ENCODE results near the gene RRP8.
A peak's percentile ranks its signal among the peaks of the same experiment; 100 is the strongest.

RRP8 gene

DNA sequence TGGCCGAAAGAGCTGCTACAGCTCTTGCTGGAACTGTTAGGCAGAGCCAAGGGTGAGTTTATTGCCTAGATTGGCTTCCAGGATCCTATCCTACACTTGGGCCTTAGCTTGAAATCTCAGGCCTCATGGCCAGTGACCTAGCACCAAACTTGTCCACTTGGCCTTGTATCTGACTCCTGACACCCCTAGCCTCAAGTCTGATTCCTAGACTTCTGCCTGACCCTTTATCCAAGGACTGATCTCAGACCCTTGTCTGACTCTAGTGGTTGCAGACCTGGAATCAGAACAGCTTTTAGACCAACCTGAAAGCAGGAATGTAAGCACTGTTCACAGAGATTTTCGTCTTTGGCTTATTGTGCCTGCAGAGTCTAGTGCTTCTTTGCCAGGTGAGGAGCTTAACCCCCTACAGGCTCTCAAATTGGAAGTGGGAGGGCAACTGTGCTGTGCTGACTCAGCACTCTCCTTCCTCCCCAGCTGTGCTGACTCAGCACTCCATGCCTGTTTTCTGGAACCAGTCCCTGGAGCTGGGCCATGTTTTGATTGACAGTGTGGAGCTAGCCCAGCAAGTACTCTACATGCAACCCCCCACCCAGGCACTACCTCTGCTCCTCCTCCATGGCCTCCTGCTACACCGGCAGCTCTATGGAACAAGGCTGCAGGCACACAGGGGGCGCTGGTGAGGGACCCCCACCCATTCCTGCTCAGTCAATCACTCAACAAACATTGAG is 35.1 kb downstream of the RRP8 start:
- TF ChIP-seq, protein P1, sequence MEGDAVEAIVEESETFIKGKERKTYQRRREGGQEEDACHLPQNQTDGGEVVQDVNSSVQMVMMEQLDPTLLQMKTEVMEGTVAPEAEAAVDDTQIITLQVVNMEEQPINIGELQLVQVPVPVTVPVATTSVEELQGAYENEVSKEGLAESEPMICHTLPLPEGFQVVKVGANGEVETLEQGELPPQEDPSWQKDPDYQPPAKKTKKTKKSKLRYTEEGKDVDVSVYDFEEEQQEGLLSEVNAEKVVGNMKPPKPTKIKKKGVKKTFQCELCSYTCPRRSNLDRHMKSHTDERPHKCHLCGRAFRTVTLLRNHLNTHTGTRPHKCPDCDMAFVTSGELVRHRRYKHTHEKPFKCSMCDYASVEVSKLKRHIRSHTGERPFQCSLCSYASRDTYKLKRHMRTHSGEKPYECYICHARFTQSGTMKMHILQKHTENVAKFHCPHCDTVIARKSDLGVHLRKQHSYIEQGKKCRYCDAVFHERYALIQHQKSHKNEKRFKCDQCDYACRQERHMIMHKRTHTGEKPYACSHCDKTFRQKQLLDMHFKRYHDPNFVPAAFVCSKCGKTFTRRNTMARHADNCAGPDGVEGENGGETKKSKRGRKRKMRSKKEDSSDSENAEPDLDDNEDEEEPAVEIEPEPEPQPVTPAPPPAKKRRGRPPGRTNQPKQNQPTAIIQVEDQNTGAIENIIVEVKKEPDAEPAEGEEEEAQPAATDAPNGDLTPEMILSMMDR (IDR thresholded peaks at IDR 0.05; ENCODE audit: control extremely low read depth, extremely low read depth, low read depth, missing control alignments) = no peak
- DNase-seq (ENCODE audit: extremely low spot score) = no peak
- ChIA-PET POLR2A (no interaction called here), CTCF (interaction anchor here (1.0 to 1.6 kb wide), 5 partner anchors 9 to 39 kb away, joined by 3 to 4 read pairs (median 4); no protein-coding TSS in a partner anchor)

DNA sequence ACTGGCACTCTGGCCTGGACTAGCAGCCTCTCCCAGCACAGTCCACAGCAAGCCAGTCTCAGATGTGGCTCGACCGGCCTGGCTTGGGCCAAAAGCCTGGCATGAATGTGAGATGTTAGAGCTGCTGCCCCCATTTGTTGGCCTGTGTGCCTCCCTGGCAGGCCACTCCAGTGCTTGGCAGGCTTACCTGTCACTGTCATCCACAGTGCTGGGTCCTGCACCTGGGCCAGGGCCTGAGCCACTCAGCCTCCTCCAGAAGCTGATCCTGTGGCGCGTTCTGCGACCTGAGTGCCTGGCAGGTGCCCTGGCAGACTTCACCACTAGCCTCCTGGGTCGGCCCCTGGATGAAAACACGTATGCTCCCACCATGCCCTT is 36.1 kb downstream of the RRP8 start:
- no peak for DNase-seq (ENCODE audit: extremely low spot score)
- TF ChIP-seq, protein P1 (IDR thresholded peaks at IDR 0.05; ENCODE audit: control extremely low read depth, extremely low read depth, low read depth, missing control alignments) = no peak
- POLR2A ChIA-PET = no interaction called here
- CTCF ChIA-PET = interaction anchor here (1.6 kb wide), 1 partner anchor 38 kb away, joined by 4 read pairs; no protein-coding TSS in a partner anchor

DNA sequence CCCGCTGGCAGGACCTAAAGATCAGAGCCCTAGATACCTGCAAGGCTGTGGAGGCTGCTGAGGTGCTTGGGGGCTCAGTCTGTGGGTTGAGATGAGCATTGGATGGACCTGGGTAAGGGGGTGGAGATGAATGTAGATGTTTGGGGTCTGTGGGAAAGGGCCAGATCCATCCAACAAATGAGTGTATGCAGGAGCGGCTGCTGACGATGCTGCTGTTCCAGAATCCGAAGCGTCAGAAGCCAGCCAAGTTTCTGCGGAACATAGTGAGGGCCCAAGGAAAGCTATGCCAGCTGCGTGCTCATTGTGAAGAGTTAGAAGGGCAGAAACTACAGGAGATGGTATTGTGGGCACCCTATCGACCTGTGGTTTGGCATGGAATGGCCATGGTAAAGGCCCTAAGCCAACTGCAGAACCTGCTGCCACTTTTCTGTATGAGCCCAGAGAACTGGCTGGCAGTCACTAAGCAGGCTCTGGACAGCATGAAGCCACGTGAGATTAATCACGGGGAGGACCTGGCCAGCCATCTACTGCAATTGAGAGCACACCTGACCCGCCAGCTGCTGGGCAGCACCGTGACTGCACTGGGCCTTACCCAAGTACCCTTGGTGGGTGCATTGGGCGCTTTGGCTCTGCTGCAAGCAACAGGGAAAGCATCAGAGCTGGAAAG is 36.6 kb downstream of the RRP8 start:
- ChIA-PET CTCF (interaction anchor here (0.9 kb wide), 1 partner anchor 36 kb away, joined by 3 read pairs; no protein-coding TSS in a partner anchor), POLR2A (no interaction called here)
- TF ChIP-seq, protein P1 (IDR thresholded peaks at IDR 0.05; ENCODE audit: control extremely low read depth, extremely low read depth, low read depth, missing control alignments) = no peak
- no peak for DNase-seq (ENCODE audit: extremely low spot score)

DNA sequence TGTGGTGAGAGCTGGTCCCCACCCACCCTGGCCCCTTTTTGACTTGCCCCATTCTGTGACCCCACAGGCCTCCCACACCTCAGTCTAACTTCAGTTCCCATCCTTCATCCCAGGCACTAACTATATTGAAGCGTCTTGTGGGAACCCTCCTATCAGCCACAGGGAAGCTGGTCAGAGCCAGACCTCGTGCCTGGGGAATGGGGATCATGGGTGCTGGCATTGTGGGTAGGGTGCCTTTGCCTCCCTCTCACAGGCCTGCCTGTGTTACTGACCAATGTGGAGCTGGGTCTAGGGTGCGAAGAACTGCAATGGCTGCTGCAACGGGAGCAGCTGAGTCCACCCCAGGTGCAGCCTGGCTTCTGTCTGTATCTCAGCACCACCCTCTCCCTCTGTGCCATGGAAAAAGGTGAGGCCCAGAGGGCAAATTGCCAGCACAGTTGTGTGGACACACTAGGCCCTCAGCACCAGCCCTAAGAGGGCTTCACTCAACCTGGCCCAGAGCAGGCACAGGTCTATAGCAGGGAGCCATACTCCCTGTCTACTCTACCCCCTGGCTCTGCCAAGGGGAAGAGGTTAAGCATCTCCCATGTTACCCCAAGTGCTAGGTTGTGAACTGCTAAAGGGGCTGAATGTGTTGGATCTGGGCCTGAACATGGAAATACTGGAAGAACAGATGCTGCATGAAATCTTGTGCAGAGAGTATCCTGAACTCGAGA is 37.3 kb downstream of the RRP8 start:
- ChIA-PET POLR2A (no interaction called here), CTCF (interaction anchor here (0.9 to 1.3 kb wide), 3 partner anchors 10 to 123 kb away, joined by 3 read pairs; no protein-coding TSS in a partner anchor)

DNA sequence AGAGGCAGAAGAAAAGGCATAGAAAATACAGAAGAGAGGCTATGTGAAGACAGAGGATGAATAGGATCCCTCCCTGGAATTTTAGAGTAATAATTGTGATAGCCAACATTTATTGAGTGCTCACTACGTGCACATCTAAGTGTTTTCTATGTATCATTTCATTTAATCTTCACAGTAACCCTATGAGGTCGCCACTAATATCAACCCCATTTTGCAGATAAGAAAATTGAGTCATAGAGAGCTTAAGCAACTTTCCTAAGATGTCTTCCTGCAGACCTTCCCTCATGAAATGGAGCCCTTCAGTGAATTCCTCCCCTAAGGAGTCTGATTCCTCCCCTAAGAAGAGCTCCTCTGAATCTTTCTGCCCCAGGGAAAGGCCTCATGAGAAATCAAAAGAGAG is 38.1 kb downstream of the RRP8 start:
- TF ChIP-seq, protein P1 (IDR thresholded peaks at IDR 0.05; ENCODE audit: control extremely low read depth, extremely low read depth, low read depth, missing control alignments) = no peak
- DNase-seq (ENCODE audit: extremely low spot score) = no peak
- CTCF ChIA-PET = interaction anchor here (1.2 to 1.3 kb wide), 2 partner anchors 10 to 122 kb away, joined by 3 read pairs; no protein-coding TSS in a partner anchor
- POLR2A ChIA-PET = no interaction called here

More for the DNA sequence above, 37.3 kb downstream of the RRP8 start:
- TF ChIP-seq, protein P1 (IDR thresholded peaks at IDR 0.05; ENCODE audit: control extremely low read depth, extremely low read depth, low read depth, missing control alignments) = no peak
- DNase-seq (ENCODE audit: extremely low spot score) = no peak

DNA sequence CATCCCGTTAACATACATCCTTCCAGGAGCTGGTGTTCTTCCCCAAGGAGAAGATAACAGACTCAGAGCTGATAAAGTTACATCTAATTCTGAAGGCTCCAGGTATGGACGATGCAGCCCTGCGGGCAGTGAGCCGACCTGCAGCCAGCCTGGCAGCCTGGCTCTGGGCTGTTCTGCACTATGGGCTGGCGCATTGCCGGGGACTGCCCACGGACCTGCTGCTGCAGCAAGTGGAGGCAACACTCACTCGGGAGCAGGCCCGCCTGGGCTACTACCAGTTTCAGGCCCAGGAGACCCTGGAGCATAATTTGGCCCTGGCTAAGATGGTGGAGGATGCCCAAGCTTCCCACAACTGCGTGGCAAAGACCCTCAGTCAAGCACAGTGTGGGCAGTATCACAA is 39.7 kb downstream of the RRP8 start:
- TF ChIP-seq, protein P1 (IDR thresholded peaks at IDR 0.05; ENCODE audit: control extremely low read depth, extremely low read depth, low read depth, missing control alignments) = no peak
- ChIA-PET CTCF (interaction anchor here (1.0 to 1.2 kb wide), 3 partner anchors 16 to 34 kb away, joined by 3 to 5 read pairs (median 3); no protein-coding TSS in a partner anchor), POLR2A (no interaction called here)
- DNase-seq (ENCODE audit: extremely low spot score) = peak; percentile 14
